DOHH2 (cell line): ENCODE results near the gene CACNA2D4.

Experiments used
- H3F3A ChIP-seq: fragments of 200-600 bp; sonication (generic), shearing (Covaris generic); 2 replicates; pipeline ENCODE4 v1.6.0; 2016; ENCODE audit warnings: antibody characterized with exemption, mild to moderate bottlenecking; ENCODE audit not compliant: control insufficient read depth, insufficient read depth
- H3K27ac ChIP-seq: fragments of 200-600 bp; sonication (generic); 2 replicates; pipeline ENCODE4 v1.5.1; 2014; ENCODE audit warnings: low read depth, mild to moderate bottlenecking, low read length, moderate library complexity
- H3K27me3 ChIP-seq: fragments of 200-600 bp; sonication (generic); 2 replicates; pipeline ENCODE4 v1.6.1; 2014; ENCODE audit warnings: mild to moderate bottlenecking, low read length, mixed read lengths; ENCODE audit not compliant: control insufficient read depth
- H3K36me3 ChIP-seq: fragments of 200-600 bp; sonication (generic); 2 replicates; pipeline ENCODE4 v1.6.1; 2014; ENCODE audit warnings: mild to moderate bottlenecking, low read length, moderate library complexity, mixed read lengths; ENCODE audit not compliant: control insufficient read depth
- H3K4me1 ChIP-seq: fragments of 200-600 bp; sonication (generic); 2 replicates; pipeline ENCODE4 v1.6.1; 2014; ENCODE audit warnings: mild to moderate bottlenecking, low read length, mixed read lengths; ENCODE audit not compliant: control insufficient read depth
- H3K4me2 ChIP-seq: fragments of 200-600 bp; sonication (generic); 2 replicates; pipeline ENCODE4 v1.6.0; 2014; ENCODE audit warnings: mild to moderate bottlenecking, low read length, moderate library complexity
- H3K4me3 ChIP-seq: fragments of 200-600 bp; sonication (generic); 2 replicates; pipeline ENCODE4 v1.5.1; 2014; ENCODE audit warnings: mild to moderate bottlenecking, low read length, mixed read lengths
- H3K79me2 ChIP-seq: fragments of 200-600 bp; sonication (generic); 2 replicates; pipeline ENCODE4 v1.6.1; 2014; ENCODE audit warnings: mild to moderate bottlenecking, low read length, mixed read lengths; ENCODE audit not compliant: control insufficient read depth
- H3K9me2 ChIP-seq: fragments of 200-600 bp; sonication (generic); replicated peaks from 2 replicates; pipeline ENCODE4 v1.6.1; 2014; ENCODE audit warnings: mild to moderate bottlenecking, low read length, mixed read lengths; ENCODE audit not compliant: control insufficient read depth
- H3K9me3 ChIP-seq: fragments of 200-600 bp; sonication (generic); 2 replicates; pipeline ENCODE4 v1.6.1; 2014; ENCODE audit warnings: antibody characterized with exemption, low read length, mixed read lengths; ENCODE audit not compliant: control insufficient read depth, insufficient read depth
- H4K20me1 ChIP-seq: fragments of 200-600 bp; sonication (generic); 2 replicates; pipeline ENCODE4 v1.6.0; 2014; ENCODE audit warnings: low read depth, mild to moderate bottlenecking, antibody characterized with exemption, low read length, moderate library complexity; ENCODE audit not compliant: control insufficient read depth, insufficient read depth
- EZH2phosphoT487 ChIP-seq: fragments of 200-600 bp; sonication (generic); IDR thresholded peaks from 2 replicates; pipeline ENCODE4 v1.6.1; 2017; ENCODE audit warnings: borderline replicate concordance, mild to moderate bottlenecking, antibody characterized with exemption, low read length, moderate library complexity, mixed read lengths
- TF ChIP-seq, protein P1 (sequence below): fragments of 200-600 bp; sonication (generic); IDR thresholded peaks from one replicate; pipeline ENCODE4 v1.5.1; 2014; ENCODE audit warnings: antibody characterized with exemption, mild to moderate bottlenecking, low read depth, low read length; ENCODE audit not compliant: poor library complexity, severe bottlenecking

CACNA2D4 gene

DNA sequence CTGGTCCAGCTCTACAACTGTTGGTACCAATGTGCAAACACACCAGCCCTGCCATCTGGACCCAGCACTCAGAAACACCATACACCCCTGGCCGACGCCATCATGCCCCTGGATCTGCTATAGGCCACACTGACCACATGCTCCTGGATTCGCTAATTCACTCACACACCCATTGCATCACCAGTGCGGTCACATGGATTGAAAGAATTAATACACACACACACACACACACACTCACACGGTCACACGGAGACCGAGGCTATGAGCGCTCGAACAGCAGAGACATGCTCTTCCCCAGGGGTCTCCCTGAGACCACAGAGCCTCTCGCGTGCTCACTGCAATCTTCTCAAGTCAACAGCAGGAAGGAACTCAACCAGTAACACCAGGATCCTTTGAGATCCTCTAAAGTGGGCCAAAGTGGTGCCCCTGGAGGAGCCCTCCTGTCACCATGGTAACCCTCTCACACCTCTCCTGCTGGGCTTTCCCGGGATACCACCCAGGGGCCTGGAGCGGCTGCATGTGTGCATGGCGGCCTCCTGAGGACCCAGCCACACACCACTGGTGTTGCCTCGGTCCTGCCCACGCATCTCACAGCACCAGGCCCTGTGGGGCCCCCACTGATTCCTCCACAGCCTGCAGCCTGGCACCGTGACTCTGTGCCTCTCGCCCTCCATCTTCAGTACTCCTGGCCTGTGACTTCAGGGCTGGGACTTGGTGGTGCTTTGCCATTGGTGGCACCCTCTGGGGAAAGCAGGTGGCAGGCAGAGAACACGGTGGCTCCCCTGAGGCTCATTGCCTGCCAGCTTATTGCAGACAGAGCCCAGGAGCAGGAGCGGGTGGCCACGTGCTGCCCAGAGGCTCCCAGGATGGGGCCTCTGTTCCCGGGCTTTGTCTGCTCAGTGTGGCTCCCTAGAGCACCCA lies 83.0 kb downstream of the CACNA2D4 start:
- Histone ChIP-seq H3K4me2 (no peak overlapping the region), H3K4me1 (no peaks in the 10 kb centered on the region), H3K9me2 (no peaks in the 10 kb centered on the region), H3K27me3 (peaks cover 8% of the 10 kb centered on the region), H3F3A (no peaks in the 10 kb centered on the region), H3K4me3 (no peak overlapping the region), H3K79me2 (no peaks in the 10 kb centered on the region), H4K20me1 (no peaks in the 10 kb centered on the region), H3K9me3 (no peaks in the 10 kb centered on the region), H3K27ac (no peak overlapping the region), H3K36me3 (no peaks in the 10 kb centered on the region)
- TF ChIP-seq, protein P1, sequence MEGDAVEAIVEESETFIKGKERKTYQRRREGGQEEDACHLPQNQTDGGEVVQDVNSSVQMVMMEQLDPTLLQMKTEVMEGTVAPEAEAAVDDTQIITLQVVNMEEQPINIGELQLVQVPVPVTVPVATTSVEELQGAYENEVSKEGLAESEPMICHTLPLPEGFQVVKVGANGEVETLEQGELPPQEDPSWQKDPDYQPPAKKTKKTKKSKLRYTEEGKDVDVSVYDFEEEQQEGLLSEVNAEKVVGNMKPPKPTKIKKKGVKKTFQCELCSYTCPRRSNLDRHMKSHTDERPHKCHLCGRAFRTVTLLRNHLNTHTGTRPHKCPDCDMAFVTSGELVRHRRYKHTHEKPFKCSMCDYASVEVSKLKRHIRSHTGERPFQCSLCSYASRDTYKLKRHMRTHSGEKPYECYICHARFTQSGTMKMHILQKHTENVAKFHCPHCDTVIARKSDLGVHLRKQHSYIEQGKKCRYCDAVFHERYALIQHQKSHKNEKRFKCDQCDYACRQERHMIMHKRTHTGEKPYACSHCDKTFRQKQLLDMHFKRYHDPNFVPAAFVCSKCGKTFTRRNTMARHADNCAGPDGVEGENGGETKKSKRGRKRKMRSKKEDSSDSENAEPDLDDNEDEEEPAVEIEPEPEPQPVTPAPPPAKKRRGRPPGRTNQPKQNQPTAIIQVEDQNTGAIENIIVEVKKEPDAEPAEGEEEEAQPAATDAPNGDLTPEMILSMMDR: no peak
- TF ChIP-seq EZH2phosphoT487: no peak

DNA sequence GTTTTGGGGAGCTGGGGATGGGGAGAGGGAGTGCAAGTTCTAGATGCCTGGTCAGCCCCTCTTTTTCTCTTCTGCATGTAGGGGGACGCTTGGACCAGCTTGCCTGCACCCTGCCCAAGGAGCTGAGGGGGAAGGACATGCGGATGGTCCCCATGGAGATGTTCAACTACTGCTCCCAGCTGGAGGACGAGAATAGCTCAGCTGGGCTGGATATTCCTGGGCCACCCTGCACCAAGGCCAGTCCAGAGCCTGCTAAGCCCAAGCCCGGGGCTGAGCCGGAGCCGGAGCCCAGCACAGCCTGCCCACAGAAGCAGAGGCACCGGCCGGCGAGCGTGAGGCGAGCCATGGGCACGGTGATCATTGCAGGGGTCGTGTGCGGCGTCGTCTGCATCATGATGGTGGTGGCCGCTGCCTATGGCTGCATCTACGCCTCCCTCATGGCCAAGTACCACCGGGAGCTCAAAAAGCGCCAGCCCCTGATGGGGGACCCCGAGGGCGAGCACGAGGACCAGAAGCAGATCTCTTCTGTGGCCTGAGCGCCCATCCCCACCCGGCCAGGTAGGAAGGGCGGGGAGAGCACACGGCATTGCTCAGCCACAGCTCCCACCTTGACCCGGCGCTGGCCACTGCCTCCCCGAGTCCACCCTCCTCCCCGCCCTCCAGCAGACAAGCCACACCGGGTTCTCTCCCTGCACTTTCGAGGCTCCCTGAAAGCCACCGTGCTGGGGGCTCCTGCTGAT lies 84.1 kb downstream of the CACNA2D4 start:
- Histone ChIP-seq H3K4me3 (no peak overlapping the region), H3K79me2 (no peaks in the 10 kb centered on the region), H3K4me1 (no peaks in the 10 kb centered on the region), H3K9me2 (no peaks in the 10 kb centered on the region), H3K9me3 (no peaks in the 10 kb centered on the region), H3K27me3 (peaks cover 8% of the 10 kb centered on the region), H3K4me2 (no peak overlapping the region), H4K20me1 (no peaks in the 10 kb centered on the region), H3K27ac (no peak overlapping the region), H3F3A (no peaks in the 10 kb centered on the region), H3K36me3 (no peaks in the 10 kb centered on the region)
- TF ChIP-seq, protein P1: no peak
- TF ChIP-seq EZH2phosphoT487: no peak

DNA sequence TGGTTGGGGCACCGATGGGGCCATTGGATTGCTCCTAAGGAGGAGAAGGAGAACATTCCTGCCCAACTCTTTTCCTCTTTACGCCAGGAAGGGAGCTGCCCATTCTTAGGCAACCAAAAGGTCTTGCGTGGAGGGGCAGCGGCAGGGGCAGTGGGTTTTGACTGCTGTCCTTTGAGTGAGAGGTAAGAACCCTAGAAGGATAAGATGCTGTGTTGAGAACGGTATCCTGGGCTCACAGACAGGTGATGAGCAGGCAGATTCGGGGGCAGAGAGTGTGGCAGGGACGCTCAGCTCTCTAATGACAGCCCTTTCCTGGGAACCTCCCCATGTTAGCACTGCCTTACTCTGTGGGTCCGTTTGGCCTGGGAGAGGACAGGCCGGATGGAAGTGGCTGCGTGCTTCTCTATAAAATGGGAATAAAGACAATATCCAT lies 84.8 kb downstream of the CACNA2D4 start:
- Histone ChIP-seq H3K9me3 (no peaks in the 10 kb centered on the region), H3K79me2 (no peaks in the 10 kb centered on the region), H3K4me1 (no peaks in the 10 kb centered on the region), H3K4me3 (no peak overlapping the region), H3K27ac (no peak overlapping the region), H4K20me1 (no peaks in the 10 kb centered on the region), H3K36me3 (no peaks in the 10 kb centered on the region), H3F3A (no peaks in the 10 kb centered on the region), H3K9me2 (no peaks in the 10 kb centered on the region), H3K4me2 (no peak overlapping the region), H3K27me3 (peaks cover 8% of the 10 kb centered on the region)
- no peak for TF ChIP-seq EZH2phosphoT487
- TF ChIP-seq, protein P1: no peak
